AG10803 (cell line): ENCODE results near the gene ITGAE.
A peak's percentile ranks its signal among the peaks of the same experiment; 100 is the strongest.
"Not testable (repeated sequence)": the region's sequence is repeated elsewhere in the genome, so short reads cannot be mapped to it uniquely, and the experiment has no call there.

Experiments
- DNase-seq: peaks from one replicate; pipeline ENCODE4 v3.0.0; 2010; ENCODE audit warnings: low read depth
- H3K4me3 ChIP-seq: 2 replicates; pipeline ENCODE4 v1.5.1; 2011; ENCODE audit warnings: mild to moderate bottlenecking, low read length, control low read depth
- TF ChIP-seq, protein P1 (sequence below): conservative IDR thresholded peaks from 2 replicates; pipeline ENCODE4 v1.5.1; 2011; ENCODE audit warnings: mild to moderate bottlenecking, low read length, control low read depth, inconsistent platforms

ITGAE gene

DNA sequence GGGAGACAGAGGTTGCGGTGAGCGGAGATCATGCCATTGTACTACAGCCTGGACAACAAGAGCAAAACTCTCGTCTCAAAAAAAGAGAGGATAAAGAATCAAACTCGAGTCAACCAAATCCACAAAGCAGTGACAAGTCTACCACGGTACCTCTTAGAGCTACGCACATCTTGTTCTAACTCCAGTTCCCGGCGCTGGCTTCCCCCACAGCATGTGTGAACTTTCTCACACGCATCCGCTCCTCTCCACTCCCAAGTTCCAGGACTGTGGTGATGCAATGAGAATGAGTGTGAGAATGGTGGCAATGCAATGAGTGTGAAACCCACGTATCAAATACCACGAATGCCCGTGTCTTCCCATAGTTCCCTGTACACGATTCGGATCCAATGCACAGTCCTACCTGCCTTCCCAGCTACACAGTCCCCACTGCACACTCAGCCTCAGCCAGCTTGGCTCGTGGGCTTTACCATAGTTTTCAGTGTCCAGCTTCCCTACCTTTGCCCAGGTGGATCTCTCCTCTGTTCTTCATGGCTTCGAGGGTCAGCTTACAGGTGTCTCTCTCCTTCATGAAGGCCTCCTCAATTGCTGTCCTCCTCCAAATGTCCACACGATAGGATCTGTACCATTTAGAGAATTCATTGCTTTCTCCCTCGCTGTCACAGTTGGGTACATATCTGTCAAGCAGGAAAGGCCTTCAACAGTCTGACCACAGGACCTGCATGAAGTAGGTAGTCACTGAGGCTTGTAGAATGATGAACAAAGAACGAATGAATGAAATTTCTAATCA is 95.9 kb downstream of the ITGAE start:
- no peak for DNase-seq
- H3K4me3 ChIP-seq: no peak overlapping the region
- TF ChIP-seq, protein P1, sequence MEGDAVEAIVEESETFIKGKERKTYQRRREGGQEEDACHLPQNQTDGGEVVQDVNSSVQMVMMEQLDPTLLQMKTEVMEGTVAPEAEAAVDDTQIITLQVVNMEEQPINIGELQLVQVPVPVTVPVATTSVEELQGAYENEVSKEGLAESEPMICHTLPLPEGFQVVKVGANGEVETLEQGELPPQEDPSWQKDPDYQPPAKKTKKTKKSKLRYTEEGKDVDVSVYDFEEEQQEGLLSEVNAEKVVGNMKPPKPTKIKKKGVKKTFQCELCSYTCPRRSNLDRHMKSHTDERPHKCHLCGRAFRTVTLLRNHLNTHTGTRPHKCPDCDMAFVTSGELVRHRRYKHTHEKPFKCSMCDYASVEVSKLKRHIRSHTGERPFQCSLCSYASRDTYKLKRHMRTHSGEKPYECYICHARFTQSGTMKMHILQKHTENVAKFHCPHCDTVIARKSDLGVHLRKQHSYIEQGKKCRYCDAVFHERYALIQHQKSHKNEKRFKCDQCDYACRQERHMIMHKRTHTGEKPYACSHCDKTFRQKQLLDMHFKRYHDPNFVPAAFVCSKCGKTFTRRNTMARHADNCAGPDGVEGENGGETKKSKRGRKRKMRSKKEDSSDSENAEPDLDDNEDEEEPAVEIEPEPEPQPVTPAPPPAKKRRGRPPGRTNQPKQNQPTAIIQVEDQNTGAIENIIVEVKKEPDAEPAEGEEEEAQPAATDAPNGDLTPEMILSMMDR: no peak

DNA sequence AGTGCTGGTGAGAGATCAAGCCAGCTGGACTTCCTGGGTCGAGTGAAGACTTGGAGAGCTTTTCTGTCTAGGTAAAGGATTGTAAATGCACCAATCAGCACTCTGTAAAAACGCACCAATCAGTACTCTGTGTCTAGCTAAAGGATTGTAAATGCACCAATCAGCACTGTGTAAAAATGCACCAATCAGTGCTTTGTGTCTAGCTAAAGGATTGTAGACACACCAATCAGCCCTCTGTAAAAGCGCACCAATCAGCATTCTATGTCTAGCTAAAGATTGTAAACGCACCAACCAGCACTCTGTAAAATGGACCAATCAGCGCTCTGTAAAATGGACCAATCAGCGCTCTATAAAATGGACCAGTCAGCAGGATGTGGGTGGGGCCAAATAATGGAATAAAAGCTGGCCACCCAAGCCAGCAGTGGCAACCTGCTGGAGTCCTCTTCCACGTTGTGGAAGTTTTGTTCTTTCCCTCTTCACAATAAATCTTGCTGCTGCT is 98.9 kb downstream of the ITGAE start:
- not testable (repeated sequence) for H3K4me3 ChIP-seq, DNase-seq

DNA sequence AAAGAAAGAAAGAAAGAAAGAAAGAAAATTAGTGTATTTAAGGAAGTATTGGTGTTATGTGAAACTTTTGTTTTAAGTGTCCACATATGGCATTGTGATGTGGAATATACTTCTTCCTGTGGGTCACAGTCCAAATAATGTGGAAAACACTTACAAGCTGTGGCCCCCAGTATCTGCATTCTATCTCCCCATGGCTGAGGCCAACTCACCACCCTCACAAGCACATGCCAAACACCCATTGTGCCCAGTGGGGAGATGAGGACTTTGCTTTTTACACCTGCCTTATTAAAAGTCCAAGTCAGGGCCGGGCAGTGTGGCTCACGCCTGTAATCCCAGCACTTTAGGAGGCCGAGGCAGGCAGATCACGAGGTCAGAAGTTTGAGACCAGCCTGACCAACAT is 101.0 kb downstream of the ITGAE start:
- TF ChIP-seq, protein P1: no peak
- no peak overlapping the region for H3K4me3 ChIP-seq
- no peak for DNase-seq

DNA sequence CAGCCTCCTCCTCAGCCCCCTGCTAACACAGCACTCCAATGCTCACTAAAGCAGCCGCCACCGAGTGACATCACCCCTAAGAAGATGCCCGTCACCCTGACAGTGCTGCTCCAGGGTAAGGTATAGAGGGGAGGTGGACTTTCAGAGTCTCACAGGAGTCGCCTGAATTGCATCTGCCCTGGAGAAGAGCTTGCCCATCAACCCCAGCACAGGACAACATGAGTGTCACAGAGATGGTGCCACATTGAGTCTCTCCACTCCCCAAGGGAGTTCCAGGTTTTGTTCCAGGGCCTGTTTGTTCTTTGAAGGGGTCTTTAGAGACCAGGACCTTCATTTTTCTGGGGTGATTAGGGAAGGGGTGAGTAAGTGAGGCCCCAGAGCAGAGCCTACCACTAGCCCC is 102.8 kb downstream of the ITGAE start:
- DNase-seq: no peak
- TF ChIP-seq, protein P1: no peak
- H3K4me3 ChIP-seq: no peak overlapping the region

DNA sequence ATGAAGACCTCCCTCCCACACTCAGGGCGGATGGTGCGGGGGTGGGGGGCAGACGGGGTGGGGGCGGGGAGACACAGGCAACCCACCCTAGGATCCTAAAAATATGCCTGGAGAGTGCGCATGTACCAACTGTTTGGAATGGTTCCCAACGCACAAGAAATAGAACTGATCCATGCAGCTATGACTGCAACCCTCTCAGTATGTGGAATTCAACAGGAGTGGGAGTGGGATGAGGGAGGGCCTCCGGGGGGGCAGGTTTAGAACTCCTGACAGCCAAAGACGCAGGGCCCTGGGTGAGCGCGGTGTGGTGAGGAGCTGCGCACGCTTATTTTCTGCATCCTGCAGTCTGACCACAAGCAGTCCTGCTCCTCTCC is 103.9 kb downstream of the ITGAE start:
- DNase-seq: no peak
- H3K4me3 ChIP-seq: no peak overlapping the region
- TF ChIP-seq, protein P1: no peak

DNA sequence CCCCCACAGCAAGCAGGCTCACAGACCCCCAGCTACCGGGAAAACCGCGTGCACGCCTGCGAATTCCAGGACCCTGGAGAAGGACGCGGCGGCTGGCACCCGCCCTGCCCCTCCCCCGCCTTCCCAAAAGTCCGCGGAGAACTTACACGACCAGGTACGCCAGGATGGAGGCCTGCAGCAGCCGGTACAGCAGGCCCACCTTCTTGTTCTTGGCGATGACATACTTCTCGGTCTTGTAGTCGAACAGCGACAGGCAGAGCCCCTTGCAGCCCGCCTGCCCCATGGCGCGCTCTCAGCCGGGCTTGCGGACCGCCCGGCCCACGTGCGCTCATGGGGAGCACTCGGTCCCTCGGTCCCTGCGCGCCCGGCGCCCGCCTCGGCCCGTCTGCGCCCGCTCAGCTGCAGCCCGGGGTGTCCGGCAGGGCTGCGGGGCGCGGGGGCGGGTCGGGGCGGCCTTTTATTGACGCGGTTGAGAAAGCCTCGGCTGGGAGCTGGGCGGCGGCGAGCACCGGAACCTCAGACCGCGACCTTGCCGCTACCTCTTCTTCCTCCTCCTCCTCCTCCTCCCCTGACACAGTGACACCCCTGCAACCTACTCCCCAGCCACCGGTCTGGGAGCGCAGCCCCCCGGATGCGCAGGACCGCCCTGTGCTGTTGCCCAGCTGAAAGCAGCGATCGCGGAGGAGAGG is 105.1 kb downstream of the ITGAE start, which contains the start of gene P2RX5:
TSS of gene P2RX5 (minus strand) at position 433 of the 689 bp plus-strand sequence. CDS start at position 283, 150 bp downstream.
- TF ChIP-seq, protein P1: no peak
- peak; percentile 13 for DNase-seq
- H3K4me3 ChIP-seq: peak within 1 kb of the TSS; percentile 64

DNA sequence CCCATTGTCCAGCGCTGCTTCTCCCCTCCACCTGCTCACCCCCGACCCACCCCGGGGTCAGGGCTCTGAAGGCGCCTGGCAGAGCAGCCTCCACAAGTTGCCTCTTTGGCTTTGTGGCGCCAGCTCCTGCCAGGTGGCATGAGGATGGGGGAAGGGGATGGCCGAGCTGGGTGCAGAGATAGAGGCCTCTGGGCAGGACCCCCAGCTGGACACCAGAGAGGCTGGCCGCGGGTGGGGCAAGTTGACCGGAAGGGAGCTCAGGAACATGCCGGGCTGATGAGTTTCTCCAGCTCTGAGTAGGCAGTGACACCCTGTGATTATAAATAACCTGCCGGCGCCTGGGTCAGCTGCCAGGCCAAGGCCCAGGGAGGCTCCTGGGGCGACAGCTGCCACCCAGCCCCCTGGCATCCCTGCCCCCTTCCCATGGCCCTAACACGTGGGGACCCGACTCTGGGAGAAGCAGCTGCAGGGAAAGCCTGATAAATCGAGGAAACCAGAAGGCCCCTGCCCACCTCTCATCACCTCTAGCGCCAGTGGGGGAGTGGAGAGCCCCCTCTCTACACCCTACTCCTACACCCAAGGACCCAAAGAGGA is 105.8 kb downstream of the ITGAE start:
- H3K4me3 ChIP-seq: peak overlapping the region; percentile 64
- DNase-seq: no peak

More for the DNA sequence above, 105.8 kb downstream of the ITGAE start:
- TF ChIP-seq, protein P1: no peak
